Right lobe of liver (tissue), 6 donors: ENCODE results near the gene DEPDC5. TPM values are rescaled to one million over a fixed set of nuclear protein-coding genes. Genes with fewer than 3 reads are reported as not detected.

ENCODE experiments used
- ATAC-seq, 4 donors: fragments of 200-7000 bp; cut with Tn5 transposase; one replicate each; pipeline ENCODE4 v1.9.1; 2020; ENCODE audit warnings: mild to moderate bottlenecking in 4 of 4, moderate library complexity in 4 of 4
- DNase-seq, 3 donors: peaks; one replicate each; pipeline ENCODE4 v3.0.0-alpha.2; 2020
- H3K27ac ChIP-seq, 3 donors: fragments of 200-600 bp; one replicate each; pipeline ENCODE4 v1.8.0; 2022
- H3K27me3 ChIP-seq, 2 donors: fragments of 200-600 bp; one replicate each; pipeline ENCODE4 v1.8.0; 2022
- H3K36me3 ChIP-seq, 4 donors: fragments of 200-600 bp; sonication (generic) in 1 of 4; one replicate each; pipeline versions ENCODE4 v1.5.1 to v1.8.0; 2017 to 2022; ENCODE audit warnings: control low read depth in 1 of 4
- H3K4me1 ChIP-seq, 4 donors: fragments of 200-600 bp; sonication (generic) in 1 of 4; one replicate each; pipeline versions ENCODE4 v1.5.1 to v1.8.0; 2017 to 2022; ENCODE audit warnings: control low read depth in 1 of 4
- H3K4me3 ChIP-seq, 3 donors: fragments of 200-600 bp; one replicate each; pipeline ENCODE4 v1.8.0; 2022
- H3K9me3 ChIP-seq, 4 donors: fragments of 200-600 bp; sonication (generic) in 1 of 4; one replicate each; pipeline versions ENCODE4 v1.5.1 to v1.8.0; 2017 to 2022; ENCODE audit warnings: control low read depth in 1 of 4
- POLR2A ChIP-seq: fragments of 450-650 bp; IDR thresholded peaks from one replicate; pipeline ENCODE4 v1.6.1; 2017; ENCODE audit warnings: antibody characterized with exemption, mild to moderate bottlenecking
- WGBS: methylation state at CpG from one replicate; pipeline ENCODE4 v1.1.6; 2018; ENCODE audit warnings: low coverage, low lambda C conversion rate; ENCODE audit not compliant: insufficient coverage; ENCODE audit errors: missing lambda C conversion rate; 5-methylcytosine and 5-hydroxymethylcytosine counted together
- intact Hi-C, 2 donors: fragments of 100-400 bp; cut with DNase I; formaldehyde crosslinking; loops; one replicate each; pipeline versions ENCODE4 v1.11.2 to v1.14.1; 2022
- total RNA-seq, 6 experiments: library from RNA; depleted of rRNA in 2 of 6; stranded (reverse); fragments of >200 nt in 2 of 6; fragmentation: NEBNext Ultra II Directional in 3 of 6; extraction: Animal tissue kit (Norgen Biotek cat#: 25700) in 3 of 6; gene quantifications; one replicate each; pipeline versions ENCODE4 v1.1.0 to v1.2.4, GENCODE V29; 2016 to 2023
- TF ChIP-seq, protein P1 (sequence below), 4 donors: fragments of 200-600 bp in 3 of 4; fragments of 450-650 bp in 1 of 4; IDR thresholded peaks; one replicate each; pipeline versions ENCODE4 v1.5.1 to v1.8.0; 2016 to 2022; ENCODE audit warnings: antibody characterized with exemption in 4 of 4, mild to moderate bottlenecking in 2 of 4
- donor health status: DM: no; HTN: yes; CAD: no.
- donor health status: DM: no; HTN: no; CAD: no.
- donor health status: DM: no; HTN: no; CAD: no.
- donor health status: DM: no; HTN: yes; CAD: no.
- donor health status: DM: no; HTN: yes; CAD: no.

DEPDC5 gene
- total RNA-seq, 6 experiments from 2014 or later: 9.1 to 22.9 (median 14.6) TPM

DNA sequence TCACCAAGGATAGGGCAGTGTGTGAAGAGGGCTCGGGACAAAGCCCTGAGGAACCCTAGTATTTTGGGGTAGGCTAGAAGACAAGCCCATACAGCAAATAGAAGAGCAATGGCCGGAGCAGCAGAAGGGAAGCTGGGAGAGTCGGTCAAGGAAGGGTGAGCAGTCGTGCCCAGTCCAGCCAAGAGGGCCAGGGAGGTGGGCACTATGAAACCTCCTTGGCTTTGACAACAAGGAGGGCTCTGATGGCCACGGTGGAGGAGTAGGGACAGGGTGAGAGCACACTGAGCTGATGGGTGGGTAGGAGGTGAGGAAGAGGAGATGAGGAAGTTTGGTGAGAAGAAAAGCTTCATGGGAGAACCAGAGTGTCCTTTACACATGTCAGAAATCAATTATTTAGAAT, 188.3 kb downstream of the DEPDC5 start:
- no peak overlapping the region for H3K27ac ChIP-seq
- no peaks in the 10 kb centered on the region for H3K27me3 ChIP-seq
- no peak overlapping the region for H3K4me3 ChIP-seq
- intact Hi-C loops: no loop called here
- DNase-seq (peak in 1 of 3 donors; percentile 26), ATAC-seq (no peak)
- H3K9me3 ChIP-seq: no peaks in the 10 kb centered on the region
- H3K36me3 ChIP-seq: no peaks in the 10 kb centered on the region
- peaks cover 0 to 7% (median 0%) of the 10 kb centered on the region in 4 donors for H3K4me1 ChIP-seq
- TF ChIP-seq, protein P1, sequence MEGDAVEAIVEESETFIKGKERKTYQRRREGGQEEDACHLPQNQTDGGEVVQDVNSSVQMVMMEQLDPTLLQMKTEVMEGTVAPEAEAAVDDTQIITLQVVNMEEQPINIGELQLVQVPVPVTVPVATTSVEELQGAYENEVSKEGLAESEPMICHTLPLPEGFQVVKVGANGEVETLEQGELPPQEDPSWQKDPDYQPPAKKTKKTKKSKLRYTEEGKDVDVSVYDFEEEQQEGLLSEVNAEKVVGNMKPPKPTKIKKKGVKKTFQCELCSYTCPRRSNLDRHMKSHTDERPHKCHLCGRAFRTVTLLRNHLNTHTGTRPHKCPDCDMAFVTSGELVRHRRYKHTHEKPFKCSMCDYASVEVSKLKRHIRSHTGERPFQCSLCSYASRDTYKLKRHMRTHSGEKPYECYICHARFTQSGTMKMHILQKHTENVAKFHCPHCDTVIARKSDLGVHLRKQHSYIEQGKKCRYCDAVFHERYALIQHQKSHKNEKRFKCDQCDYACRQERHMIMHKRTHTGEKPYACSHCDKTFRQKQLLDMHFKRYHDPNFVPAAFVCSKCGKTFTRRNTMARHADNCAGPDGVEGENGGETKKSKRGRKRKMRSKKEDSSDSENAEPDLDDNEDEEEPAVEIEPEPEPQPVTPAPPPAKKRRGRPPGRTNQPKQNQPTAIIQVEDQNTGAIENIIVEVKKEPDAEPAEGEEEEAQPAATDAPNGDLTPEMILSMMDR (IDR thresholded peaks at IDR 0.05): no peak
- no peak for TF ChIP-seq POLR2A
- 84% methylated on average over 5 of the region's 5 CpGs for WGBS

GRCh38 chr22:31943206-31943977, 189.6 kb downstream of the DEPDC5 start:
- TF ChIP-seq POLR2A: no peak
- TF ChIP-seq, protein P1 (IDR thresholded peaks at IDR 0.05): no peak
- Histone ChIP-seq H3K9me3 (no peaks in the 10 kb centered on the region), H3K27me3 (no peaks in the 10 kb centered on the region), H3K36me3 (peaks cover 0 to 3% (median 0%) of the 10 kb centered on the region in 4 donors), H3K27ac (peak overlapping the region; percentile 61 to 96 (median 65)), H3K4me3 (peak overlapping the region; percentile 48 to 99 (median 53)), H3K4me1 (peaks cover 0 to 7% (median 0%) of the 10 kb centered on the region in 4 donors)
- peak in 1 of 3 donors; percentile 53 for DNase-seq
- WGBS: 96% methylated on average over 2 of the region's 15 CpGs
- intact Hi-C loops: no loop called here
- no peak for ATAC-seq

DNA sequence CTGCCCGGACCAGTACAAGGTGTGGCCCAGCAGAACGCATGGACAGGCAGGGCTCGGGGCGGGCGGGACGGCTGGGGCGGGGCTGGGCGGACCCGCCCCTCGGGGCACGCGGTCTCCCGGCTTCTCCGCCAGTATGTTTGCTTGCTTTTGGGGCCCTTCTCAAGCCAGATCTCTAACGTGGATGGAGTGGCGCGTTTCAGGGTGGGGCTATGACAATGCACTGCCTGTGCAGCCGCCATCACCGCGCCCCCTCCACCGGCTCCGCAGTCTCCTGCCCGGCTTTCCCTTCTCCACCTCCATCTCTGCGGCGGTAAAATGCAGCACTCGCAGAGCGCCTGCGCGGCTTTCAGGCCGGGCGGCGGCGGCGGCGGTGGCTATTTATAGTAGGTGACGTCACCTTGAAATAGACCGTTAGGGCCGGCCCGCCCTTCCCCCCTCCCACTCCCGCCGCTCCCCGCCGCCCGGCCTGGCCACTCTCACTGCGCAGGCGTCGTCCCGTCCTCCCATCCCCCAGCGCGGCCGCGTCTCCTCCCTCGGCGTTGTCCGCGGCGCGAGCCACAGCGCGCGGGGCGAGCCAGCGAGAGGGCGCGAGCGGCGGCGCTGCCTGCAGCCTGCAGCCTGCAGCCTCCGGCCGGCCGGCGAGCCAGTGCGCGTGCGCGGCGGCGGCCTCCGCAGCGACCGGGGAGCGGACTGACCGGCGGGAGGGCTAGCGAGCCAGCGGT, 190.3 kb downstream of the DEPDC5 start, which contains the start of gene YWHAH:
Gene YWHAH (plus strand): TSS at position 558 of the 722 bp plus-strand sequence. CDS start 199 bp downstream, outside the sequence.
- 0% methylated on average over 22 of the region's 86 CpGs for WGBS
- H3K9me3 ChIP-seq: no peaks in the 10 kb centered on the region
- TF ChIP-seq, protein P1 (IDR thresholded peaks at IDR 0.05): peak in 1 of 4 donors; percentile 3
- TF ChIP-seq POLR2A: peak; percentile 97
- H3K4me1 ChIP-seq: peaks cover 0 to 7% (median 0%) of the 10 kb centered on the region in 4 donors
- ATAC-seq (peak; percentile 92 to 95 (median 93)), DNase-seq (peak; percentile 97 to 98 (median 97))
- peak within 1 kb of the TSS; percentile 78 to 99 (median 81) for H3K4me3 ChIP-seq
- H3K27me3 ChIP-seq: no peaks in the 10 kb centered on the region
- intact Hi-C loops: no loop called here
- peak within 1 kb of the TSS; percentile 90 to 96 (median 93) for H3K27ac ChIP-seq
- peaks cover 0 to 3% (median 0%) of the 10 kb centered on the region in 4 donors for H3K36me3 ChIP-seq

- H3K4me1 ChIP-seq: peaks cover 0 to 7% (median 0%) of the 10 kb centered on the region in 4 donors
- H3K9me3 ChIP-seq: no peaks in the 10 kb centered on the region
- H3K27me3 ChIP-seq: no peaks in the 10 kb centered on the region
- H3K4me3 ChIP-seq: peak overlapping the region; percentile 78 to 99 (median 81)
- 0% methylated on average over 17 of the region's 76 CpGs for WGBS
- TF ChIP-seq, protein P1 (IDR thresholded peaks at IDR 0.05): no peak
- TF ChIP-seq POLR2A: peak; percentile 68
- H3K36me3 ChIP-seq: peaks cover 0 to 3% (median 0%) of the 10 kb centered on the region in 4 donors
- H3K27ac ChIP-seq: peak overlapping the region; percentile 90 to 96 (median 93)
- ATAC-seq (peak; percentile 39 to 47 (median 42)), DNase-seq (peak in 2 of 3 donors; percentile 71 to 72)
- intact Hi-C loops: no loop called here
Measured at GRCh38 chr22:31944700-31945442, 191.1 kb downstream of the DEPDC5 start.
